Activated T-helper 9 cell treated with anti-CD3 and anti-CD28 coated beads, Interleukin-2, amount 50 U/mL, for 16 hours (primary cell): ENCODE measurements around the gene FAM118B.

Experiments used
- DNase-seq: peaks from one replicate; pipeline ENCODE4 v3.0.0-alpha.2; 2020; ENCODE audit warnings: low read depth

The FAM118B gene

GRCh38 chr11:126211236-126212088, at the start of gene FAM118B, which contains the start of gene RPUSD4:
Gene FAM118B, plus strand, starts transcription at chr11:126211782. Its CDS starts 23,220 bp downstream, at chr11:126235002.
Gene RPUSD4, minus strand, starts transcription at chr11:126211650. Its CDS starts 12 bp downstream, at chr11:126211638.
- DNase-seq = peak; percentile 99

- DNase-seq = no peak
Observed at GRCh38 chr11:126162306-126163030, 49.1 kb upstream of the FAM118B start.

GRCh38 chr11:126163074-126163700, 48.4 kb upstream of the FAM118B start:
- no peak for DNase-seq

- DNase-seq = no peak
Observed at GRCh38 chr11:126163779-126164178, 47.8 kb upstream of the FAM118B start.

- no peak for DNase-seq
Observed at GRCh38 chr11:126164781-126165180, 46.8 kb upstream of the FAM118B start.

GRCh38 chr11:126165311-126165720, 46.3 kb upstream of the FAM118B start:
- no peak for DNase-seq

GRCh38 chr11:126165757-126166156, 45.8 kb upstream of the FAM118B start:
- no peak for DNase-seq

- no peak for DNase-seq
Observed at GRCh38 chr11:126166413-126166812, 45.2 kb upstream of the FAM118B start.

- no peak for DNase-seq
Observed at GRCh38 chr11:126167488-126167887, 44.1 kb upstream of the FAM118B start.

- DNase-seq = no peak
Observed at GRCh38 chr11:126169291-126169690, 42.3 kb upstream of the FAM118B start.

- DNase-seq = no peak
Observed at GRCh38 chr11:126172596-126173038, 39.0 kb upstream of the FAM118B start.

- no peak for DNase-seq
Observed at GRCh38 chr11:126173257-126173656, 38.3 kb upstream of the FAM118B start.

GRCh38 chr11:126174816-126175215, 36.8 kb upstream of the FAM118B start:
- DNase-seq = no peak

- DNase-seq = no peak
Observed at GRCh38 chr11:126175393-126175792, 36.2 kb upstream of the FAM118B start.

- DNase-seq = no peak
Observed at GRCh38 chr11:126176853-126177470, 34.6 kb upstream of the FAM118B start.

- no peak for DNase-seq
Observed at GRCh38 chr11:126181939-126182730, 29.4 kb upstream of the FAM118B start.

- no peak for DNase-seq
Observed at GRCh38 chr11:126182787-126183445, 28.7 kb upstream of the FAM118B start.

GRCh38 chr11:126185259-126186024, 26.1 kb upstream of the FAM118B start:
- DNase-seq = no peak

- DNase-seq = no peak
Observed at GRCh38 chr11:126186025-126186698, 25.4 kb upstream of the FAM118B start.
